Kidney (tissue), 14 donors: Measurements from ENCODE around the gene PPP2R2D. TPM values are rescaled to one million over a fixed set of nuclear protein-coding genes. Genes with fewer than 3 reads are reported as not detected.

Source experiments
- DNase-seq, 5 donors: peaks; one replicate each; pipeline ENCODE4 v3.0.0-alpha.2; 2013 to 2020
- FAIRE-seq: peaks from 2 replicates; lab custom pipeline; 2012; peaks lifted over from hg19 to GRCh38; lab: Jason Lieb, UNC
- H3K27ac ChIP-seq, 2 donors: one replicate each; pipeline ENCODE4 v1.7.0; 2013; ENCODE audit warnings: low read depth in 2 of 2, low read length in 2 of 2, inconsistent platforms in 1 of 2
- H3K27me3 ChIP-seq: one replicate; pipeline ENCODE4 v1.7.1; 2013; ENCODE audit warnings: low read length, inconsistent platforms; ENCODE audit not compliant: control insufficient read depth, insufficient read depth
- H3K36me3 ChIP-seq, 3 donors: one replicate each; pipeline versions ENCODE4 v1.7.0 to v1.7.1; 2013; ENCODE audit warnings: low read length in 3 of 3, control low read depth in 1 of 3, inconsistent platforms in 1 of 3; ENCODE audit not compliant: insufficient read depth in 3 of 3, control insufficient read depth in 2 of 3
- H3K4me1 ChIP-seq, 3 donors: one replicate each; pipeline versions ENCODE4 v1.7.0 to v1.7.1; 2013; ENCODE audit warnings: low read length in 3 of 3, inconsistent platforms in 1 of 3, low read depth in 1 of 3; ENCODE audit not compliant: control insufficient read depth in 2 of 3, insufficient read depth in 2 of 3
- H3K4me3 ChIP-seq, 3 donors: one replicate each; pipeline versions ENCODE4 v1.7.0 to v1.8.1; 2013; ENCODE audit warnings: low read length in 3 of 3, control low read depth in 1 of 3, inconsistent platforms in 1 of 3
- H3K9ac ChIP-seq, 3 donors: one replicate each; pipeline versions ENCODE4 v1.7.0 to v1.7.1; 2013; ENCODE audit warnings: low read length in 3 of 3, control low read depth in 1 of 3, inconsistent platforms in 1 of 3
- H3K9me3 ChIP-seq, 3 donors: one replicate each; pipeline versions ENCODE4 v1.7.0 to v1.7.1; 2013; ENCODE audit warnings: low read length in 3 of 3, control low read depth in 1 of 3, inconsistent platforms in 1 of 3; ENCODE audit not compliant: control insufficient read depth in 2 of 3, insufficient read depth in 1 of 3
- intact Hi-C: fragments of 100-400 bp; cut with DNase I; formaldehyde crosslinking; loops from one replicate; pipeline ENCODE4 v1.11.1; 2022
- polyA plus RNA-seq: library from polyadenylated mRNA; stranded (reverse); fragments of 350-450 nt; fragmentation: Illumina TruSeq; extraction: RNeasy Lipid Tissue Mini Kit (QIAGEN cat#74804); gene quantifications from one replicate; pipeline ENCODE4 v1.2.3, GENCODE V29; 2014; ENCODE audit warnings: low read depth, low replicate concordance; ENCODE audit not compliant: insufficient read depth
- total RNA-seq: library from RNA; stranded (reverse); fragmentation: NEBNext Ultra II Directional; extraction: Animal tissue kit (Norgen Biotek cat#: 25700); gene quantifications from one replicate; pipeline ENCODE4 v1.2.1, GENCODE V29; 2021
- TF ChIP-seq, protein P1 (sequence below): IDR thresholded peaks from 3 replicates; pipeline ENCODE4 v1.5.1; 2012; ENCODE audit warnings: mild to moderate bottlenecking, moderate library complexity, borderline replicate concordance; ENCODE audit not compliant: insufficient read depth; ENCODE audit errors: extremely low read depth
- donor health status: control.
- donor health status: control.
- donor health status: control.
- donor health status: control.
- donor health status: control.
- donor health status: DM: yes; HTN: yes; CAD: no.
- donor health status: Normal renal cell carcinoma (clear cell type).

Gene PPP2R2D
- total and polyA plus RNA-seq, 2 donors from 2014 or later = 28.3 to 34.8 TPM

DNA sequence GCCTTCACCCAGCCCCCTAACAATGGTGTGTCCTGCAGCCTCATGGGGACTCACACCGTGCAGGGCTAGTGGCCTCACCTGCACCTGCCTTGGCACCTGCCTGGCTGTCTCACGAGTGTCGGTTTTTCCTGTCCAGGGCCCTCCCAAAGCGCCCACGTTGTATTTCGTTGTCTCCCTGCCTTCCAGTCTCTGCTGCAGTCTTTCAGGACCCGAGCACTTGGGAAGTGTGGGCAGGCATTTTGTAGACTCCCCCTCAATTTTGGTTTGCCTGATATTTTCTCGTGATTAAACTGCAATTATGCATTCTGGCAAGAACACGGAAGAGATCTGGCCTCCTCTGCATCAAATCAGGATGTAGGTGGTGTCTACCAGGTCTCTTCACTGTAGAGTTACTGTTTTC lies 63.0 kb downstream of the PPP2R2D start:
- H3K4me1 ChIP-seq = no peaks in the 10 kb centered on the region
- no peak overlapping the region for H3K9ac ChIP-seq
- TF ChIP-seq, protein P1, sequence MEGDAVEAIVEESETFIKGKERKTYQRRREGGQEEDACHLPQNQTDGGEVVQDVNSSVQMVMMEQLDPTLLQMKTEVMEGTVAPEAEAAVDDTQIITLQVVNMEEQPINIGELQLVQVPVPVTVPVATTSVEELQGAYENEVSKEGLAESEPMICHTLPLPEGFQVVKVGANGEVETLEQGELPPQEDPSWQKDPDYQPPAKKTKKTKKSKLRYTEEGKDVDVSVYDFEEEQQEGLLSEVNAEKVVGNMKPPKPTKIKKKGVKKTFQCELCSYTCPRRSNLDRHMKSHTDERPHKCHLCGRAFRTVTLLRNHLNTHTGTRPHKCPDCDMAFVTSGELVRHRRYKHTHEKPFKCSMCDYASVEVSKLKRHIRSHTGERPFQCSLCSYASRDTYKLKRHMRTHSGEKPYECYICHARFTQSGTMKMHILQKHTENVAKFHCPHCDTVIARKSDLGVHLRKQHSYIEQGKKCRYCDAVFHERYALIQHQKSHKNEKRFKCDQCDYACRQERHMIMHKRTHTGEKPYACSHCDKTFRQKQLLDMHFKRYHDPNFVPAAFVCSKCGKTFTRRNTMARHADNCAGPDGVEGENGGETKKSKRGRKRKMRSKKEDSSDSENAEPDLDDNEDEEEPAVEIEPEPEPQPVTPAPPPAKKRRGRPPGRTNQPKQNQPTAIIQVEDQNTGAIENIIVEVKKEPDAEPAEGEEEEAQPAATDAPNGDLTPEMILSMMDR = no peak
- no peak for DNase-seq
- no peaks in the 10 kb centered on the region for H3K9me3 ChIP-seq
- H3K27me3 ChIP-seq = no peaks in the 10 kb centered on the region
- H3K4me3 ChIP-seq = no peak overlapping the region
- peaks cover 0 to 6% (median 0%) of the 10 kb centered on the region in 3 donors for H3K36me3 ChIP-seq
- no peak for FAIRE-seq
- H3K27ac ChIP-seq = no peak overlapping the region
- intact Hi-C loops = no loop called here

DNA sequence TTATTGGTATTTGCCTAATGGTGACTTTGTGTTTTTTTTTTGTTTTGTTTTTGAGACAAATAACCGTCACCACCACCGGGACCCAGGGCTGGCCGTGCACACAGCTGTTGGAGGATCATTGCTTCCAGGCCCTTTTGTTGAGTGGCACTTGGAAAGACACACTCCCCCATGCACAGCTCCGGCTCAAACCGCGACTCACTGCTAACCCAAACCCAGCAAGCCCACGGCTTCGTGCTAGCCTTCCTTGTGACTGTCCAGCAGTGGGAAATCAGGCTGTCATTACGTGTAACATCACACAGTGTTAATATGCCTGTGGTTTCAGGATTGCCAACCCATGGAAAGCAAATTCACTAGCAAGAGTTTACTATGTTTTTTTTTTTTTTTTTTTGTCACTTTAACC lies 63.5 kb downstream of the PPP2R2D start:
- DNase-seq (no peak), FAIRE-seq (no peak)
- Histone ChIP-seq H3K4me1 (no peaks in the 10 kb centered on the region), H3K36me3 (peaks cover 0 to 8% (median 0%) of the 10 kb centered on the region in 3 donors), H3K27ac (no peak overlapping the region), H3K9ac (no peak overlapping the region), H3K4me3 (no peak overlapping the region), H3K27me3 (no peaks in the 10 kb centered on the region), H3K9me3 (no peaks in the 10 kb centered on the region)
- TF ChIP-seq, protein P1 = no peak
- intact Hi-C loops = no loop called here

DNA sequence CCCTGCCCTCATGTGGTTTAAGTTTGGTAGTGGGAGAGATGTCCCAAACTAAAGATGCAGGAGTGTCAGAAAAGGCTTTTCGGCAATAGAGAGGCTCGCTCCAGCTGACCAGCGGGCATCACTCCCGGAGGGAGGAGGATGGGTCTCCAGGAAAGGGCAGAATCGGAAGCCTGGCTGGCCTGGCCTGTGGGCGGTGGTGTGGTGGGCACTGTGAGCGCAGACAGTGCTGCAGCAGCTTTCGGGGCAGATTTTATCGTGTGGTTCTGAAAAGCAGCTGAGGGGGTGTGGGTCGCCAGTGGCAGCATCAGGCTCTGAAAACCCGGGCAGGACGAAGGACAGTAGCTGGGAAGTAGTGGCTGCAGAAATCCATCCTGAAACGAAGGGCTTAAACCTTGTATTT lies 68.1 kb downstream of the PPP2R2D start:
- no peak for FAIRE-seq
- Histone ChIP-seq H3K9me3 (no peaks in the 10 kb centered on the region), H3K36me3 (peaks cover 0 to 17% (median 8%) of the 10 kb centered on the region in 3 donors), H3K4me1 (peaks cover 0 to 18% (median 7%) of the 10 kb centered on the region in 3 donors), H3K9ac (no peak overlapping the region), H3K4me3 (no peak overlapping the region), H3K27ac (no peak overlapping the region), H3K27me3 (no peaks in the 10 kb centered on the region)
- TF ChIP-seq, protein P1 = no peak
- intact Hi-C loops = no loop called here
- peak in 1 of 5 donors; percentile 24 for DNase-seq

DNA sequence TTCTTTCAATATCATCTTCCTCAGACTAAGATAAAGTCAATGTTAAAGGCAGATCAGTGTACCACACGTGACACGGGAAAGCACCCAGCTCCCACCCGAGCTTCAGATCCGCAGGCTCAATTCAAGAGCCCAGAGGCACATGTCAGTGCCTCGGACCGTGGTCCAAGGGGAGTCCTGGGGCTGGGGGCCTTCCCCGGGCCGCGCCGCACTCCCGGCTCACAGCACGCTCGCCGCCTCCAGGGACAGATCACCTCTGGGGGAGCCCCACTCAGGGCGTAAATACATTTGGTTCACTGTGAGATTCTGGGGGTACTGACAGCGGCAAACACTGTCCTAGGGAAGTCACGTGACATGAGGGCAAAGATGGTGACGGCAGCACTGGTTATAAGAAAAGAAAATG lies 70.1 kb downstream of the PPP2R2D start:
- no peaks in the 10 kb centered on the region for H3K9me3 ChIP-seq
- TF ChIP-seq, protein P1 = no peak
- H3K36me3 ChIP-seq = peaks cover 0 to 17% (median 8%) of the 10 kb centered on the region in 3 donors
- H3K9ac ChIP-seq = no peak overlapping the region
- H3K27ac ChIP-seq = no peak overlapping the region
- H3K4me3 ChIP-seq = no peak overlapping the region
- no peak for DNase-seq
- intact Hi-C loops = no loop called here
- no peak for FAIRE-seq
- H3K27me3 ChIP-seq = no peaks in the 10 kb centered on the region
- H3K4me1 ChIP-seq = peaks cover 0 to 25% (median 7%) of the 10 kb centered on the region in 3 donors
